Activated naive CD8-positive, alpha-beta T cell (primary cell): ENCODE results near the gene RARRES2.
A peak's percentile ranks its signal among the peaks of the same experiment; 100 is the strongest.

Experiments
- H3K27ac Mint-ChIP-seq: one replicate; pipeline ENCODE4 v1.8.0; 2021; ENCODE audit warnings: mixed read lengths
- H3K27me3 Mint-ChIP-seq: one replicate; pipeline ENCODE4 v1.8.0; 2021; ENCODE audit warnings: mixed read lengths
- H3K36me3 Mint-ChIP-seq: one replicate; pipeline ENCODE4 v1.8.0; 2021; ENCODE audit warnings: mixed read lengths
- H3K4me1 Mint-ChIP-seq: one replicate; pipeline ENCODE4 v1.8.0; 2021; ENCODE audit warnings: low read depth, mixed read lengths
- H3K4me3 Mint-ChIP-seq: one replicate; pipeline ENCODE4 v1.8.0; 2021; ENCODE audit warnings: mild to moderate bottlenecking, mixed read lengths
- H3K9me3 Mint-ChIP-seq: one replicate; pipeline ENCODE4 v1.8.0; 2021; ENCODE audit warnings: low read depth, mixed read lengths

The RARRES2 gene

GRCh38 chr7:150360363-150361058 is 19.1 kb upstream of the RARRES2 start:
- Mint-ChIP-seq H3K4me1 (peaks cover 59% of the 10 kb centered on the region), H3K36me3 (no peaks in the 10 kb centered on the region)

GRCh38 chr7:150359622-150360362 is 18.4 kb upstream of the RARRES2 start:
- H3K4me1 Mint-ChIP-seq, result peaks cover 55% of the 10 kb centered on the region
- H3K9me3 Mint-ChIP-seq, result no peaks in the 10 kb centered on the region
- H3K36me3 Mint-ChIP-seq, result no peaks in the 10 kb centered on the region
- H3K27me3 Mint-ChIP-seq, result no peaks in the 10 kb centered on the region
- no peak overlapping the region for H3K4me3 Mint-ChIP-seq
- peak overlapping the region; percentile 35 for H3K27ac Mint-ChIP-seq

More at GRCh38 chr7:150360363-150361058, 19.1 kb upstream of the RARRES2 start:
- Mint-ChIP-seq H3K4me3 (no peak overlapping the region), H3K27me3 (no peaks in the 10 kb centered on the region), H3K9me3 (no peaks in the 10 kb centered on the region), H3K27ac (peak overlapping the region; percentile 35)

GRCh38 chr7:150358988-150359621 is 17.7 kb upstream of the RARRES2 start:
- Mint-ChIP-seq H3K36me3 (no peaks in the 10 kb centered on the region), H3K4me1 (peaks cover 50% of the 10 kb centered on the region), H3K9me3 (no peaks in the 10 kb centered on the region), H3K27ac (peak overlapping the region; percentile 92), H3K4me3 (no peak overlapping the region), H3K27me3 (no peaks in the 10 kb centered on the region)

GRCh38 chr7:150358433-150358832 is 17.0 kb upstream of the RARRES2 start:
- peaks cover 46% of the 10 kb centered on the region for H3K4me1 Mint-ChIP-seq
- H3K4me3 Mint-ChIP-seq, result no peak overlapping the region
- no peaks in the 10 kb centered on the region for H3K27me3 Mint-ChIP-seq
- H3K9me3 Mint-ChIP-seq, result no peaks in the 10 kb centered on the region
- no peaks in the 10 kb centered on the region for H3K36me3 Mint-ChIP-seq
- peak overlapping the region; percentile 92 for H3K27ac Mint-ChIP-seq

- H3K27me3 Mint-ChIP-seq, result no peaks in the 10 kb centered on the region
- H3K36me3 Mint-ChIP-seq, result no peaks in the 10 kb centered on the region
- H3K27ac Mint-ChIP-seq, result peak overlapping the region; percentile 92
- peak overlapping the region; percentile 78 for H3K4me3 Mint-ChIP-seq
- peaks cover 46% of the 10 kb centered on the region for H3K4me1 Mint-ChIP-seq
- H3K9me3 Mint-ChIP-seq, result no peaks in the 10 kb centered on the region
Observed at GRCh38 chr7:150357771-150358427, 16.5 kb upstream of the RARRES2 start.

GRCh38 chr7:150357270-150357669 is 15.8 kb upstream of the RARRES2 start:
- Mint-ChIP-seq H3K27me3 (no peaks in the 10 kb centered on the region), H3K4me1 (peaks cover 41% of the 10 kb centered on the region), H3K4me3 (peak overlapping the region; percentile 78), H3K27ac (peak overlapping the region; percentile 92), H3K9me3 (no peaks in the 10 kb centered on the region), H3K36me3 (no peaks in the 10 kb centered on the region)

- peak overlapping the region; percentile 23 for H3K4me3 Mint-ChIP-seq
Observed at GRCh38 chr7:150356265-150356897, 15.0 kb upstream of the RARRES2 start.

GRCh38 chr7:150355666-150356059 is 14.2 kb upstream of the RARRES2 start:
- Mint-ChIP-seq H3K4me1 (peaks cover 40% of the 10 kb centered on the region), H3K27ac (peak overlapping the region; percentile 54), H3K27me3 (no peaks in the 10 kb centered on the region), H3K36me3 (no peaks in the 10 kb centered on the region), H3K9me3 (no peaks in the 10 kb centered on the region), H3K4me3 (no peak overlapping the region)

More at GRCh38 chr7:150356265-150356897, 15.0 kb upstream of the RARRES2 start:
- no peaks in the 10 kb centered on the region for H3K9me3 Mint-ChIP-seq
- no peak overlapping the region for H3K27ac Mint-ChIP-seq
- H3K27me3 Mint-ChIP-seq, result no peaks in the 10 kb centered on the region
- peaks cover 40% of the 10 kb centered on the region for H3K4me1 Mint-ChIP-seq
- H3K36me3 Mint-ChIP-seq, result no peaks in the 10 kb centered on the region

- H3K27ac Mint-ChIP-seq, result no peak overlapping the region
- H3K36me3 Mint-ChIP-seq, result no peaks in the 10 kb centered on the region
- H3K27me3 Mint-ChIP-seq, result no peaks in the 10 kb centered on the region
- H3K4me1 Mint-ChIP-seq, result peaks cover 8% of the 10 kb centered on the region
- no peaks in the 10 kb centered on the region for H3K9me3 Mint-ChIP-seq
- H3K4me3 Mint-ChIP-seq, result no peak overlapping the region
Observed at GRCh38 chr7:150351587-150352194, 10.3 kb upstream of the RARRES2 start.

GRCh38 chr7:150346922-150347321 is 5.5 kb upstream of the RARRES2 start:
- H3K4me1 Mint-ChIP-seq, result peaks cover 1% of the 10 kb centered on the region
- no peak overlapping the region for H3K4me3 Mint-ChIP-seq
- peaks cover 4% of the 10 kb centered on the region for H3K27me3 Mint-ChIP-seq
- no peak overlapping the region for H3K27ac Mint-ChIP-seq
- H3K36me3 Mint-ChIP-seq, result peaks cover 2% of the 10 kb centered on the region
- H3K9me3 Mint-ChIP-seq, result no peaks in the 10 kb centered on the region

GRCh38 chr7:150345012-150345411 is 3.6 kb upstream of the RARRES2 start:
- H3K36me3 Mint-ChIP-seq, result peaks cover 2% of the 10 kb centered on the region
- H3K4me3 Mint-ChIP-seq, result no peak overlapping the region
- no peaks in the 10 kb centered on the region for H3K9me3 Mint-ChIP-seq
- H3K27ac Mint-ChIP-seq, result no peak overlapping the region
- peaks cover 6% of the 10 kb centered on the region for H3K4me1 Mint-ChIP-seq
- peaks cover 4% of the 10 kb centered on the region for H3K27me3 Mint-ChIP-seq

- peaks cover 11% of the 10 kb centered on the region for H3K4me1 Mint-ChIP-seq
- no peak overlapping the region for H3K27ac Mint-ChIP-seq
- H3K27me3 Mint-ChIP-seq, result peaks cover 4% of the 10 kb centered on the region
Observed at GRCh38 chr7:150344299-150344698, 2.9 kb upstream of the RARRES2 start.

GRCh38 chr7:150343225-150343624 is 1.8 kb upstream of the RARRES2 start:
- peaks cover 4% of the 10 kb centered on the region for H3K27me3 Mint-ChIP-seq
- H3K36me3 Mint-ChIP-seq, result peaks cover 2% of the 10 kb centered on the region
- no peak overlapping the region for H3K4me3 Mint-ChIP-seq
- no peak overlapping the region for H3K27ac Mint-ChIP-seq
- H3K9me3 Mint-ChIP-seq, result no peaks in the 10 kb centered on the region
- H3K4me1 Mint-ChIP-seq, result peaks cover 12% of the 10 kb centered on the region

More at GRCh38 chr7:150344299-150344698, 2.9 kb upstream of the RARRES2 start:
- peaks cover 2% of the 10 kb centered on the region for H3K36me3 Mint-ChIP-seq
- no peaks in the 10 kb centered on the region for H3K9me3 Mint-ChIP-seq
- H3K4me3 Mint-ChIP-seq, result no peak overlapping the region

- H3K36me3 Mint-ChIP-seq, result peaks cover 4% of the 10 kb centered on the region
- peaks cover 12% of the 10 kb centered on the region for H3K4me1 Mint-ChIP-seq
- H3K27me3 Mint-ChIP-seq, result peaks cover 4% of the 10 kb centered on the region
- H3K4me3 Mint-ChIP-seq, result peak overlapping the region; percentile 9
- H3K27ac Mint-ChIP-seq, result no peak overlapping the region
- H3K9me3 Mint-ChIP-seq, result no peaks in the 10 kb centered on the region
Observed at GRCh38 chr7:150342121-150342408, 636 bp upstream of the RARRES2 start.
